H9 (cell line): ENCODE results near the gene EVC. TPM values are rescaled to one million over a fixed set of nuclear protein-coding genes. Genes with fewer than 3 reads are reported as not detected.

Experiments
- DNase-seq: peaks from one replicate; pipeline ENCODE4 v3.0.0-alpha.2; 2017
- H2AFZ ChIP-seq: one replicate; pipeline ENCODE4 v1.6.1; 2013; ENCODE audit warnings: mild to moderate bottlenecking, low read length, control low read depth, moderate library complexity
- H2AK5ac ChIP-seq: 2 replicates; pipeline ENCODE4 v1.6.1; 2013; ENCODE audit warnings: low read length, control low read depth, mixed read lengths; ENCODE audit not compliant: insufficient read length
- H2BK120ac ChIP-seq: one replicate; pipeline ENCODE4 v1.6.1; 2013; ENCODE audit warnings: low read depth, mild to moderate bottlenecking, low read length, control low read depth, inconsistent platforms; ENCODE audit not compliant: poor library complexity, severe bottlenecking
- H2BK12ac ChIP-seq: 2 replicates; pipeline ENCODE4 v1.6.1; 2013; ENCODE audit warnings: low read length, control low read depth, mixed read lengths, low read depth; ENCODE audit not compliant: insufficient read length
- H2BK15ac ChIP-seq: 2 replicates; pipeline ENCODE4 v1.6.1; 2013; ENCODE audit warnings: low read depth, low read length, control low read depth
- H2BK20ac ChIP-seq: one replicate; pipeline ENCODE4 v1.6.1; 2013; ENCODE audit warnings: low read depth, mild to moderate bottlenecking, low read length, control low read depth, inconsistent platforms; ENCODE audit not compliant: poor library complexity, severe bottlenecking
- H2BK5ac ChIP-seq: 2 replicates; pipeline ENCODE4 v1.6.1; 2013; ENCODE audit warnings: low read length, control low read depth, mixed read lengths; ENCODE audit not compliant: insufficient read length
- H3K14ac ChIP-seq: 2 replicates; pipeline ENCODE4 v1.6.1; 2013; ENCODE audit warnings: low read length, control low read depth; ENCODE audit not compliant: insufficient read depth
- H3K18ac ChIP-seq: 2 replicates; pipeline ENCODE4 v1.6.1; 2013; ENCODE audit warnings: low read depth, mild to moderate bottlenecking, mixed read lengths, low read length, control low read depth; ENCODE audit not compliant: insufficient read length
- H3K23ac ChIP-seq: 2 replicates; pipeline ENCODE4 v1.6.1; 2013; ENCODE audit warnings: low read length, control low read depth, mixed read lengths, low read depth; ENCODE audit not compliant: insufficient read length
- H3K23me2 ChIP-seq: 2 replicates; pipeline ENCODE4 v1.6.1; 2013; ENCODE audit warnings: low read depth, mild to moderate bottlenecking, mixed read lengths, low read length, control low read depth; ENCODE audit not compliant: insufficient read length, poor library complexity, severe bottlenecking
- H3K27ac ChIP-seq: 2 replicates; pipeline ENCODE4 v1.5.1; 2013; ENCODE audit warnings: low read length, control low read depth, mixed read lengths, low read depth; ENCODE audit not compliant: insufficient read length
- H3K27me3 ChIP-seq: 2 replicates; pipeline ENCODE4 v1.6.1; 2013; ENCODE audit warnings: low read length, control low read depth, inconsistent platforms; ENCODE audit not compliant: insufficient read depth
- H3K4ac ChIP-seq: 2 replicates; pipeline ENCODE4 v1.6.1; 2013; ENCODE audit warnings: low read depth, mild to moderate bottlenecking, control low read depth, inconsistent platforms, low read length, moderate library complexity
- H3K4me1 ChIP-seq: 2 replicates; pipeline ENCODE4 v1.6.1; 2013; ENCODE audit warnings: low read length, control low read depth, inconsistent platforms; ENCODE audit not compliant: insufficient read depth
- H3K4me2 ChIP-seq: 2 replicates; pipeline ENCODE4 v1.6.1; 2013; ENCODE audit warnings: low read length, control low read depth, mixed read lengths; ENCODE audit not compliant: insufficient read length, insufficient read depth
- H3K56ac ChIP-seq: 2 replicates; pipeline ENCODE4 v1.6.1; 2013; ENCODE audit warnings: low read depth, mild to moderate bottlenecking, mixed read lengths, low read length, control low read depth; ENCODE audit not compliant: insufficient read length
- H3K79me1 ChIP-seq: 2 replicates; pipeline ENCODE4 v1.6.1; 2013; ENCODE audit warnings: low read depth, mild to moderate bottlenecking, moderate library complexity, low read length, control low read depth, inconsistent platforms; ENCODE audit not compliant: insufficient read depth, poor library complexity, severe bottlenecking
- H3K79me2 ChIP-seq: 2 replicates; pipeline ENCODE4 v1.6.1; 2013; ENCODE audit warnings: low read length, control low read depth, inconsistent platforms; ENCODE audit not compliant: insufficient read depth
- H3K9ac ChIP-seq: 2 replicates; pipeline ENCODE4 v1.6.1; 2013; ENCODE audit warnings: low read length, control low read depth, mixed read lengths; ENCODE audit not compliant: insufficient read length; ENCODE audit errors: extremely low read depth
- H3K9me3 ChIP-seq: one replicate; pipeline ENCODE4 v1.6.1; 2013; ENCODE audit warnings: low read depth, low read length, inconsistent platforms; ENCODE audit not compliant: control insufficient read depth
- H3T11ph ChIP-seq: one replicate; pipeline ENCODE4 v1.6.1; 2013; ENCODE audit warnings: mild to moderate bottlenecking, low read length, control low read depth, inconsistent platforms
- H4K20me1 ChIP-seq: one replicate; pipeline ENCODE4 v1.6.1; 2013; ENCODE audit not compliant: control insufficient read depth, insufficient read length, insufficient read depth
- H4K5ac ChIP-seq: 2 replicates; pipeline ENCODE4 v1.6.1; 2013; ENCODE audit warnings: low read depth, mild to moderate bottlenecking, mixed read lengths, low read length, control low read depth; ENCODE audit not compliant: insufficient read length
- H4K8ac ChIP-seq: replicated peaks from 2 replicates; pipeline ENCODE4 v1.6.1; 2013; ENCODE audit warnings: low read length, control low read depth, mixed read lengths, low read depth; ENCODE audit not compliant: insufficient read length
- H4K91ac ChIP-seq: 2 replicates; pipeline ENCODE4 v1.6.1; 2013; ENCODE audit warnings: low read depth, mild to moderate bottlenecking, moderate library complexity, mixed read lengths, low read length, control low read depth; ENCODE audit not compliant: insufficient read length
- H3K27ac Mint-ChIP-seq, 3 experiments: 2 replicates in 2 of 3; 3 replicates in 1 of 3; pipeline ENCODE4 v1.8.0; 2020 to 2021; ENCODE audit warnings: mixed read lengths in 3 of 3, mild to moderate bottlenecking in 1 of 3, moderate library complexity in 1 of 3
- H3K27me3 Mint-ChIP-seq: 2 replicates; pipeline ENCODE4 v1.8.0; 2021; ENCODE audit warnings: low read depth, mild to moderate bottlenecking, moderate library complexity, mixed read lengths
- H3K36me3 Mint-ChIP-seq, 3 experiments: 2 replicates in 2 of 3; 3 replicates in 1 of 3; pipeline ENCODE4 v1.8.0; 2020 to 2021; ENCODE audit warnings: low read depth in 3 of 3, mixed read lengths in 3 of 3; ENCODE audit not compliant: insufficient read depth in 1 of 3
- H3K4me1 Mint-ChIP-seq, 2 experiments: 2 replicates each; pipeline ENCODE4 v1.8.0; 2020; ENCODE audit warnings: mixed read lengths in 2 of 2
- H3K4me3 Mint-ChIP-seq, 2 experiments: 2 replicates in 1 of 2; 3 replicates in 1 of 2; pipeline ENCODE4 v1.8.0; 2020 to 2021; ENCODE audit warnings: mild to moderate bottlenecking in 2 of 2, mixed read lengths in 2 of 2, moderate library complexity in 1 of 2
- H3K9me3 Mint-ChIP-seq, 2 experiments: 2 replicates in 1 of 2; 3 replicates in 1 of 2; pipeline ENCODE4 v1.8.0; 2020; ENCODE audit warnings: mild to moderate bottlenecking in 2 of 2, mixed read lengths in 2 of 2, moderate library complexity in 1 of 2
- CTCF ChIP-seq: fragments of 200-600 bp; sonication (generic); conservative IDR thresholded peaks from 3 replicates; pipeline ENCODE4 v1.8.0; 2021; ENCODE audit warnings: antibody characterized with exemption, mild to moderate bottlenecking
- WGBS: extraction: QIAGEN DNeasy Blood & Tissue Kit; methylation state at CpG from one replicate; pipeline ENCODE4 v1.1.7; 2013; ENCODE audit warnings: missing lambda C conversion rate, low lambda C conversion rate, mixed read lengths; ENCODE audit not compliant: insufficient read length; ENCODE audit errors: extremely low coverage; 5-methylcytosine and 5-hydroxymethylcytosine counted together
- total RNA-seq: library from RNA; stranded (reverse); gene quantifications from 2 replicates; pipeline ENCODE4 v1.2.1, GENCODE V29; 2021

EVC gene
- total RNA-seq, 1 experiment from 2014 or later = 10.1 TPM

DNA sequence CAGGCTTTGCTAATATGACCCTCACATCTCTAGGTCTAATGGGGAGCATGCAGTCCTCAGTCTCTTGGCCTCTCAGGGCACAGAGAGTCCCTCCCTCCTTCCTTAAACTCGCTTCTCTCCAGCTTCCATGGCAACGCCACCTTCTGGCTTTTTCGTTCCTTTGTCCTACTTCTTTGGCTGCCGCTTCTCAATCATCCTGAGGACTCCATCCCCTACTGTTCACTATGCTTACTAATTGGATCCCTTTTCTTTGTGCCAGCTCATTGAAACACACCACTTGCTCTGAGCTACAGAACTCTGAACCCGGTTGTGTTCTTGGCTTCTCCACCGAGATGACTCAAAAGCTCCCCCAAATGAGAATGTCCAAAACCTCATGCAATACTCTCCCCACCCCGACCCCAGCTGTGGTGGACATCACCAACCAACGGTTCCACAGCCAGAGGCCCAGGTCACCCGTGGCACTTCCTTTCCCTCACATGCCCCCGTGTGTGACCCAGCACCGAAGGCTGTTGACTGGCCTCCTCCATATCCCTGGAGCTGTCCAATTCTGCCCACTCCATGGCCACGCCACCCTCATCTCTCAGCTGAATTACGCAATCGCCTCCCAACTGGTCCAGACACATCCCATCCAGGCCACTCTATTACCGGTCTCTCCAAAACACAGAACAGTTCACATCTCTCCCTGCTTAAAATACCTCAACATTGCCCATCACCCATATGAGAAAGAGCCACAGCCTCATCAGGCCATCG, 147.2 kb downstream of the EVC start:
- Histone ChIP-seq H4K8ac (no peak overlapping the region), H2BK15ac (no peak overlapping the region), H3K9ac (no peak overlapping the region), H2AFZ (no peak overlapping the region), H3K27ac (no peak overlapping the region), H2BK5ac (no peak overlapping the region), H3K56ac (no peak overlapping the region), H2BK120ac (no peak overlapping the region), H3K4me2 (no peak overlapping the region), H2BK12ac (no peak overlapping the region), H3K9me3 (no peaks in the 10 kb centered on the region), H3K4ac (no peak overlapping the region), H3K18ac (no peak overlapping the region), H4K5ac (no peak overlapping the region), H4K20me1 (peaks cover 5% of the 10 kb centered on the region), H3K79me2 (peaks cover 3% of the 10 kb centered on the region; the same call in 1 of the 2 replicates), H2AK5ac (no peak overlapping the region), H3T11ph (no peak overlapping the region), H3K23me2 (no peaks in the 10 kb centered on the region), H4K91ac (no peak overlapping the region), H2BK20ac (no peak overlapping the region), H3K23ac (no peak overlapping the region), H3K4me1 (no peaks in the 10 kb centered on the region), H3K27me3 (no peaks in the 10 kb centered on the region), H3K79me1 (peaks cover 5% of the 10 kb centered on the region), H3K14ac (no peak overlapping the region)
- no CpG with 5 or more reads among the region's 16 CpGs for WGBS
- no peak for TF ChIP-seq CTCF
- no peak overlapping the region for H3K4me3 Mint-ChIP-seq
- DNase-seq = no peak
- H3K36me3 Mint-ChIP-seq = peaks cover 10 to 32% (median 19%) of the 10 kb centered on the region in 3 experiments; a peak in 6 of 7 replicates
- no peaks in the 10 kb centered on the region; a peak in 1 of 5 replicates for H3K9me3 Mint-ChIP-seq
- H3K4me1 Mint-ChIP-seq = peaks cover 0 to 5% of the 10 kb centered on the region in 2 experiments; a peak in 3 of 4 replicates
- H3K27ac Mint-ChIP-seq = no peak overlapping the region
- H3K27me3 Mint-ChIP-seq = no peaks in the 10 kb centered on the region
